Measurements from ENCODE around the gene APOL2.
"Not testable (repeated sequence)": the region's sequence is repeated elsewhere in the genome, so short reads cannot be mapped to it uniquely, and the experiment has no call there.

The APOL2 gene

GRCh38 chr22:36210224-36210623 is 29.1 kb downstream of the APOL2 start:
- no peaks in the 10 kb centered on the region for H3K9me3 ChIP-seq (ENCODE audit: control insufficient read depth, low read length)
- H3K4me1 ChIP-seq: no peaks in the 10 kb centered on the region
- H2AFZ ChIP-seq: no peak overlapping the region
- H3K27ac ChIP-seq: no peak overlapping the region
- no peaks in the 10 kb centered on the region for H3K27me3 ChIP-seq (ENCODE audit: control insufficient read depth, insufficient read depth, low read length)
- H3K4me3 ChIP-seq (ENCODE audit: low read depth, low read length): no peak overlapping the region
- no peaks in the 10 kb centered on the region for H3K36me3 ChIP-seq (ENCODE audit: control insufficient read depth, insufficient read depth, low read length)
- no peak overlapping the region for H3K9ac ChIP-seq
- H3K4me2 ChIP-seq (ENCODE audit: low read length): no peak overlapping the region
- no peak for TF ChIP-seq CTCF (IDR thresholded peaks at IDR 0.05)
- H3K79me2 ChIP-seq: no peaks in the 10 kb centered on the region

- H3K4me2 ChIP-seq (ENCODE audit: low read length); H2AFZ ChIP-seq; H3K79me2 ChIP-seq; H3K9me3 ChIP-seq (ENCODE audit: control insufficient read depth, low read length); H3K36me3 ChIP-seq (ENCODE audit: control insufficient read depth, insufficient read depth, low read length); H3K9ac ChIP-seq; H3K4me1 ChIP-seq; H3K27ac ChIP-seq; H3K4me3 ChIP-seq (ENCODE audit: low read depth, low read length); H3K27me3 ChIP-seq (ENCODE audit: control insufficient read depth, insufficient read depth, low read length): not testable (repeated sequence)
These were observed 29.8 kb downstream of the APOL2 start for GRCh38 chr22:36209488-36209908.

GRCh38 chr22:36208914-36209313 is 30.4 kb downstream of the APOL2 start:
- no peak for TF ChIP-seq CTCF (IDR thresholded peaks at IDR 0.05)
- Histone ChIP-seq H3K27ac (no peak overlapping the region), H3K4me1 (no peaks in the 10 kb centered on the region), H3K36me3 (ENCODE audit: control insufficient read depth, insufficient read depth, low read length) (no peaks in the 10 kb centered on the region), H3K27me3 (ENCODE audit: control insufficient read depth, insufficient read depth, low read length) (no peaks in the 10 kb centered on the region), H3K79me2 (no peaks in the 10 kb centered on the region), H3K9ac (no peak overlapping the region), H3K4me3 (ENCODE audit: low read depth, low read length) (no peak overlapping the region), H3K4me2 (ENCODE audit: low read length) (no peak overlapping the region), H2AFZ (no peak overlapping the region), H3K9me3 (ENCODE audit: control insufficient read depth, low read length) (no peaks in the 10 kb centered on the region)

GRCh38 chr22:36208162-36208765 is 31.1 kb downstream of the APOL2 start:
- Histone ChIP-seq H3K36me3 (ENCODE audit: control insufficient read depth, insufficient read depth, low read length) (no peaks in the 10 kb centered on the region), H3K4me3 (ENCODE audit: low read depth, low read length) (no peak overlapping the region), H3K9ac (no peak overlapping the region), H2AFZ (no peak overlapping the region), H3K27me3 (ENCODE audit: control insufficient read depth, insufficient read depth, low read length) (no peaks in the 10 kb centered on the region), H3K4me1 (no peaks in the 10 kb centered on the region), H3K27ac (no peak overlapping the region), H3K79me2 (no peaks in the 10 kb centered on the region), H3K9me3 (ENCODE audit: control insufficient read depth, low read length) (no peaks in the 10 kb centered on the region), H3K4me2 (ENCODE audit: low read length) (no peak overlapping the region)
- TF ChIP-seq CTCF (IDR thresholded peaks at IDR 0.05): no peak

DNA sequence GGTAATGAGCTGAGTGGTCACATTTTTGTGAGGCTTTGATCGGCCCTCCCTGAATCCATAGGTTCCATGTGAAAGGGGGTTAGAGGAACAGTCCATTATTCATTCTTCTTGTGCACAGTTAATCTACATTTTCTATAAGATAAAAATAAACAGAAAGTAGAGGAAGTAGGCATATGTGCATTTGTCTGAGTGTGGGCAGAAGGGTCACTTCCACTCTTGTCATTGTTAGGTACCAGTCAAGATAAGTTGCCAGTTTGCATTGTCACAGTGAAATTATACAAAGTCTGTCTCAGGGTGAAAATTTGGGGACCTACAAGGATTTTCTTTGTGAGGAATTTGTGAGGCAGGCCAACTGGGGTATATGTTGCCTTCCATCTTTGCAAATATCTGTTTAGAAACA is 33.1 kb downstream of the APOL2 start:
- H2AFZ ChIP-seq: no peak overlapping the region
- no peaks in the 10 kb centered on the region for H3K9me3 ChIP-seq (ENCODE audit: control insufficient read depth, low read length)
- no peaks in the 10 kb centered on the region for H3K79me2 ChIP-seq
- H3K36me3 ChIP-seq (ENCODE audit: control insufficient read depth, insufficient read depth, low read length): no peaks in the 10 kb centered on the region
- no peak for TF ChIP-seq CTCF (IDR thresholded peaks at IDR 0.05)
- no peak overlapping the region for H3K4me2 ChIP-seq (ENCODE audit: low read length)
- H3K9ac ChIP-seq: no peak overlapping the region
- H3K27ac ChIP-seq: no peak overlapping the region
- peaks cover 4% of the 10 kb centered on the region for H3K4me1 ChIP-seq
- H3K4me3 ChIP-seq (ENCODE audit: low read depth, low read length): no peak overlapping the region
- H3K27me3 ChIP-seq (ENCODE audit: control insufficient read depth, insufficient read depth, low read length): no peaks in the 10 kb centered on the region

DNA sequence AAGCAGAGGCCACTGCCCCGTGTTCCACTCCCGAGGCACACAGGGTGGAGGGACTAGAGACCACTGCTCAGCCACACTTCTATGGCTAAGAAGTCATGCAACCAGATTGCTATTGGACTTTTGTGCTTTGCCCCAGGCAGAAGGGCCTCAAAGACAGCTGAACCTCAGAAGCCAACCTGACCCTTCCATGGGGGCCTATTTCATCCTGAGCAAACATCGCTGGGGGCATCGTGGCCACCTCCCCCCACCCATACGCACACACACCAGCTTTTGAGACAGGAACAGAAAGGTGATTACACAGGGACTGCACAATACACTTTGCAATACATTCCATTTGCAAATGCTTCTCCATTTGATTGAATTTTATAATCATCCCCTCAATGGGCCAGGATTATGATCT is 33.8 kb downstream of the APOL2 start:
- not testable (repeated sequence) for H3K4me2 ChIP-seq (ENCODE audit: low read length); H3K4me3 ChIP-seq (ENCODE audit: low read depth, low read length); H3K9me3 ChIP-seq (ENCODE audit: control insufficient read depth, low read length); H2AFZ ChIP-seq; H3K79me2 ChIP-seq; H3K27ac ChIP-seq; H3K9ac ChIP-seq; H3K27me3 ChIP-seq (ENCODE audit: control insufficient read depth, insufficient read depth, low read length); H3K4me1 ChIP-seq; H3K36me3 ChIP-seq (ENCODE audit: control insufficient read depth, insufficient read depth, low read length)

Data from parathyroid adenoma (tissue), 2 donors.